GDM1 (cell line): ENCODE data around the gene MEOX2.

Experiments
- DNase-seq: peaks from one replicate; lab custom pipeline; 2025; lab: John Stamatoyannopoulos, UW

The MEOX2 gene

GRCh38 chr7:15610503-15610902 lies 76.0 kb downstream of the MEOX2 start:
- no peak for DNase-seq

DNA sequence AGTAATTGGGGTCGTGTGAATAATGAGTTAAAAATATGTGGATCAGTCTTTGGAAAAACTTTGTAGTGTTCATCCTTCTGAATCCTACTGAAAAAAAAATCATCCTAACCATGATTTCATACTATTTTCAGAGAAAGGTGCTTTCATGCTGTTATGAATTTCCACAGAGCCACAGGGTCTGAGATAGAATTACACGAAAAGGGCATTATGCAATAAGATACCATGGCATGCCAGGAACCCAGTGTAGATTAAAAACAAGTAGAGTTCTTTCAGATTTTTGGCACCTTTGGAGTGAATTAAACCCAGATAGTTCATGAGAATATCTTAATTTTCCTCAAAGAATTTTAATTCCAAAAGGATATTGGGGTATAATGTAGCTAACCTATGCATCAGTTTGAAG lies 77.2 kb downstream of the MEOX2 start:
- DNase-seq, result no peak

DNA sequence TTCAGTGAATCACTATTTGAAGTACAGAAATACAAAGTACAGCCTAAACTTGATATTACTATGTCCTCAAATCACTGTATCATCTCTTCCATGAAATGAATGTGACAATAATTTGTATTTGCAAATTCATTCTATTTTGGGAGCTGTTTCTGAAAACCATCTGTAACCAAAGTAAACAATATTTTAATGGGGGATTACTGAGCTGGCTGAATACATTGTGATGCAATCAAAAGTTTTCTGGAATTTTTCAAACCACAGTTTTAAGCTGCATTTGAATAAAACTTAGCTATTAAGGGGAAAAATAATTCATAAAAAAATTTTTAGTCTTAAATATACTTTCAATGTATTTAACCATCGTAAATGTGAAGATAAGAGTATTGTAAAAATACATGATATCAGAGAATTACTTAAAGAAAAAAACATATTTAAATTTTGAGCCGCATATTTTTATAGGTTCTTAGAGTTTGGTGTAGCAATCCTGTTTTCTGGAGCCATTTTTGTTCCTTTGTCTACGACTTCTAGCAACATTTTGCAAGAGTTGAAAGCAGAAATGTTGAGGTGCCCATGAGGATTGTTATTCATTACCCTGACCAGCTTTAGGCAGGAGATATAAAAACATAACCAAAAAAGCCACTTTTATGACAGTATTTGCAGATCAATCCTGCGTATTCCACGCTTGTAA lies 78.8 kb downstream of the MEOX2 start:
- no peak for DNase-seq

- no peak for DNase-seq
These were observed 79.9 kb downstream of the MEOX2 start for GRCh38 chr7:15606561-15606960.

GRCh38 chr7:15604166-15604565 lies 82.3 kb downstream of the MEOX2 start:
- no peak for DNase-seq

- DNase-seq, result no peak
These were observed 83.4 kb downstream of the MEOX2 start for GRCh38 chr7:15603124-15603523.

DNA sequence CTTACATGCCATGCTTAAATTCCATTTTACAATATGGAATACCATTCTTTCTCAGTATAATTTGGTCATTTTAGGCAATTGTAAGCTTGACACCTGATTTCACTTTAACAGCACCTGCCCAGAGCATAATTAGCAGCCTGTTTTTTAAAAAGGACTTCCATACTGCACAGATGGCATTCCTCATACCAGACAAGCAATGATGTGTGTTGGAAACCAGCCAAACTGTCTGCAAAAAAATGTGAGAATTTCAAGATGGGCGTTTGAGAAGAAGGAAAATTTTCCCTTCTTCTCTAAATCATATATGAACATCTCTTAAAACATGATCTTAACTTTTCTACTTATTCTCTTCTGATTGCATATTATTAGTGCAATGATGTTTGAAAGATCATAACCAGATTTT lies 84.2 kb downstream of the MEOX2 start:
- no peak for DNase-seq

DNA sequence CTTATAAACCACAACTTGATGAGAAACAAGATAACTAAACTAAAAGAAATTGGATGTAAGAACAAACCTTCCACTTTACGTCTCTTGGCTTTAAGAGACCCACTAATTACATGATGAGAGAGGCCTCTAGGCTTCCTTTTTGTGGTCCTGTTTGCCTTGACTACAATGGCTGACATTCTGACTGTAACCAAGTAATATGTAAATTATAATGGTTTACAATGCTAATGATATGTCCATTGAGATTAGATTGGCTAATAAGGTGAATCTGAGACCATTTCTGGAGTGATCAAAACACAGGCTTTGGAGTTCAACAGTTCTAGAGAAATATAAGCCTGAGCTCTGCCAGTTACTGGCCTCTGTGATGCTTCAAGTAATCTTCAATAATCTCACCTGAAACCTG lies 85.3 kb downstream of the MEOX2 start:
- DNase-seq, result no peak

DNA sequence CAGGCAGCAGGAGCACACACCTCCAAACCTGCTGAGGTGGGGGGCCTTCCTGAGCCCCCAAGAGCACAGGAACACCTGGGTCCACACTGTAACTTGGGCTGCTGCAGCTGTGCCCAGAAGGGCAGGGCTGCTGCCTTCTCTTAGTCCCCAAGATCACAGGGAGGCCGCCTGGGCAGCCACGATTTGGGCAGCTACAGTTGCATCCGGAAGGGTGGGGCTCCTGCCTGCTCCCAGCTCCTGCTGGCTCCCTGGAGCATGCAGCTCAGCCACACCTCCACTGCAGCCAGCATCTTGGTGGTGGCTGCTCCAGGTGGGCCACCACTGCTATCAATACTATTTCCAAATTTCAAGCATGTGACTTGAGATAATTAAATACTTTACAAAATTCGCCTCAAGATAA lies 86.2 kb downstream of the MEOX2 start:
- DNase-seq, result no peak

DNA sequence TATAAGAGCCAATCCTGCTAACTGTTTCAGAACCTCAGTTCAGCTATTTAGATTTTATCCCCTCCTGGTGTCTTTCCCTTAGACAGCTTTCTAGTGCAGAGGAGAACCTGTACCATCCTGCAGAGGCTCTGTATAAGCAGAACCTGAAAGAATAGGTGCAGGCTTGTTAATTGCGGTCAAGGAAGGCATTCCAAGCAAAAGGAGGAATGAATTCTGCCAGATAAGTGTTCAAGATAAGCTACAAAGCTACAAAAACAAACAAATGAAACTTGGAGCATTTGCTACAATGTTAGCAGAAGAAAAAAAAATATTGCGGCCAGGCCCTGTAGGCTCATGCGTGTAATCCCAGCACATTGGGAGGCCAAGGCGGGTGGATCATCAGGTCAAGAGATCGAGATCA lies 92.0 kb downstream of the MEOX2 start:
- DNase-seq, result no peak

GRCh38 chr7:15593382-15593781 lies 93.1 kb downstream of the MEOX2 start:
- DNase-seq, result no peak

- no peak for DNase-seq
These were observed 100.2 kb downstream of the MEOX2 start for GRCh38 chr7:15586266-15586665.

DNA sequence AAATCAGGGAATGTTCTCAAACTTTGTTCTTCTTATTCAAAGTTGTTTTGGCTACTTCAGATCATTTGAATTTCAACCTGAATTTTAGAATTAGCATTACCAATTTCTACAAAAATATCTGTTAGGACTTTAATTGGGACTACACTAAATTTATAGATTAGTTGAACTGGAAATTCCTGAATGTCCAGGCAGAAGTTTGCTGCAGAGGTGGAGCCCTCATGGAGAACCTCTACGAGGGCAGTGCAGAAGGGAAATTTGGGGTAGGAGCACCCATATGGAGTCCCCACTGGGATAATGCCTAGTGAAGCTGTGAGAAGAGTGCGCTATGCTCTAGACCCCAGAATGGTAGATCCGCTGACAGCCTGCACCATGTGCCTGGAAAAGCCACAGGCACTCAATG lies 101.9 kb downstream of the MEOX2 start:
- no peak for DNase-seq

DNA sequence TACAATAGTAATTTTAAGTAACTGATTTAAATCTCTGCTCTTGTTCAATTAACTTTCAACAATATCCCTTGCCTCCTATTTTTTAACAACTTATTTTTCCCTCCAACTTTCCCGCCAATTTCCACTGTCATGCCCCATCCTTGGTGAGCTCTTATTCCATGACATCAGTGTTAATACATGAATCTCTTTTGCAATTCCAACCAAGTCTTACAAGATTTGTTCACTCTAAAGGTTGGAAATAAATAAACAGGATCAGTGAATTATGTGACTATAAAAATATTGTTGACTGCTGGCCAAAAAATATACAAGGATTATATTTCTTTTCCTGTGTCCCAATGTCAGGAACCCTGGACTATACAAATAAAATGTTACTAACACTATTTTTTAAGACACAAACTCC lies 103.7 kb downstream of the MEOX2 start:
- DNase-seq, result no peak

DNA sequence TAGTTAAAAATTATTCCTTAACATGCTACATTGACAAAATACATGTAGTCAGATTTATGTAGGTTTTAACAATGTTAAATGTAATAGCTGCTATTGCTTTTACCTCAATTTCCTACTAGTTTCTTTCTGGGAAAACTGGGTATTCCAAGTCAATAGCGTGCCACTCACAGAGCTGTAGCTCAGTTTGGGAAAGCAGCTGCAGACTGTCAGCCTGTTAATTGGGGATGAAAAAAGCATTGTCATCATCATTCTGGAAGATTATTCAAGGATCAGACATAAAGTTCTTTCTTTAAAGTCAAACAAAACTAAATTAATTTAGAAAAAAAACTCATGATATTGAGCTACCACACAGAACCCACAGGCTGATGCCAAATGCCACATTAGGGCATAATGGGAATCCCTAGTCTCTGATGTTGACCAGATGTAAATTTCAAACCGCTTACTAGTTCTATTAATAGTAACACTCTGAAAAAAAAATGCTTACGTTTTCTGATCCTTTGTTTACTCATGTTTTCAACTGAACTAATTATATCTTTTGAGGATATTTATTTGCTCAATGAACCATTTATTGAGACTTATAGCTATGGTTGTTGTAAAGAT lies 105.0 kb downstream of the MEOX2 start:
- DNase-seq, result no peak

DNA sequence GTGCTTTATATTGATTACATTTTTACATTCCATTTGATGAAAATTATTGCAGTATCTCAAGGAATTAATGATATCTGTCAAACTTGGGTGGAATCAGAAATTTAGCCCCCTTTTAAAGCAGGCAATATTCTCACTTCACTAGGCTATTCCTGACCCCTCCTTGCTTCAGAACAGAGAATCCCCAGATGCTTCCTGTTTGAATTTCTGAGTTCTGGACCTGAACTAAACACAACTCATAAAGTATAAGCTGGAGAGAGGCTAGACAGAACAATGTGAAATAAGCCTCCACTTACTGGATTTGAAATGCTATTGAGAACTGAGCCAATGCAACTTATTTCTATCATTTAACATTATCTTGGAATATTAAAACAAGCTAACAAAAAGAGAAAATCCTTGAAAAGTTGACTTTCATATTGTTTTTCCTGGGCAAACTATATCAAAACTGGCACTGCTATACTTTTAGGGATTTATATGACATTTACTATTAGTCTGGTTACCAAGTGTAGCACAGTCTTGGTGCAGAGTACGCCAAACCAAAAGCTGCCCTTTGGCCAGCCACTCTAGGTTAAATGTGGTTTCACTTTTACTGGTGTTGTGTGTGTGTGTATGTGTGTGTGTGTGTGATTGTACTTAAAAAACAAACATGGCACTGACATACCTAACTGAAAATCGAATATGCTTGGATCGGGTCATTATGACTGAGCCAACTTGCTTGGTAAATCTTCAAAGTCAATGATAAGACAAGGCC lies 105.7 kb downstream of the MEOX2 start:
- DNase-seq, result no peak

GRCh38 chr7:15577600-15577999 lies 108.9 kb downstream of the MEOX2 start:
- no peak for DNase-seq

DNA sequence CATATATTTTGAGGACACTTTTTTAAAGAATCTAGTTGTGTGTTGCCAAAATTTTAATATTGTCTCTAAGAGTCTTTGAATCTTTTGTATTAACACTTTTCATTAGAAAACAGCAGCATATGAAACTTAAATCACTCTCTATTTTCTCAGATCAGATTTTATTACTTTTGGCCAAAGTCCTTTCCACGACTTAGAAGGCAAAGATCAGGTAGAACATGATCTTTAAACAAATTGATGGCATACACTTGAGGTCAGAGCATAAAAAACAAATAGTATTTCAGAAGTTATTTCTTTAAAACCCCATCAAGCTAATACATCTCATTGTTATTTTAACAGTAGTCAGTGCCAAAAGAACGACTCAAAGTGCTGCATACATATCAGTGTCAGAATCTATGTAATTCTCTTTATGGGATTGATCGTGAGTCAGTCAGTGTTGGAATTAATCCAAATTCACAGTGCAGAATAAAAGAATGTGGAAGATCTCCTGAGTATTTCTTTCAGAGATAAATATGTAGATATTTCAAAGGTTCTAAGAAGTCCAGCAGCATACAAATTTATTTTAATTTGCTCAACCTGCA lies 115.1 kb downstream of the MEOX2 start:
- no peak for DNase-seq

GRCh38 chr7:15567652-15568051 lies 118.8 kb downstream of the MEOX2 start:
- DNase-seq, result no peak

DNA sequence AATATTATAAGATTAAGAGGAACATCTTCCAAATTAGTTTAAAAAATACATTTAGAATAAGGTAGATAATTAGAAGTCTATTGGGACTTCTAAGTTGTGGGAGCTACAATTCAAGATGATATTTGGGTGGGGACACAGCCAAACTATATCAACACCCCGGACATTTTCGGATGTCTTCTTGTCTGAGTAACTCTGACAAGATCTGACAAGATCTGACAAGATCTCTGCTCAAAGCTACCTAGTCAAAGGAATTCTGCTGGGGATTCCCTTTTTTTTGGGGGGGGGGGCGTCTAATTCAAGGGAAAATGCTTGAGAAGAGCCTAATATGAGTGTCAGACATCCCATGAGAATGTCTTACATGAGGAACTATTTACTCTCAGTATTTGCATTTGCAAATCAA lies 119.4 kb downstream of the MEOX2 start:
- no peak for DNase-seq

DNA sequence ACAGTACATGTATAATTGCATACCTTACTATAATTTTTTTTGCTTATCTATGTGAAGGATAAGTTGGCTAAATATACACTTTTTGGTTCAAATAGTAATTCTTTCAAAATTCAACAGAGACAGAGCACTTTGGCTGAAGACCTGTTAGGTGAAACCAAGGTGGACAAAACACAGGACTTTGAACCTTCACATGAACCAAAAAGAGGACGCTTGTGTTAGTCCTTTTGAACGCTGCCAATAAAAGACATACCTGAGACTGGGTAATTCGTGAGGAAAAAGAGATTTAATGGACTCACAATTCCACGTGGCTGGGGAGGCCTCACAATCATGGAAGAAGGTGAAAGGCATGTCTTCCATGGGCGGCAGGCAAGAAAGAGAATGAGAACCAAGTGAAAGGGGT lies 120.0 kb downstream of the MEOX2 start:
- DNase-seq, result no peak

DNA sequence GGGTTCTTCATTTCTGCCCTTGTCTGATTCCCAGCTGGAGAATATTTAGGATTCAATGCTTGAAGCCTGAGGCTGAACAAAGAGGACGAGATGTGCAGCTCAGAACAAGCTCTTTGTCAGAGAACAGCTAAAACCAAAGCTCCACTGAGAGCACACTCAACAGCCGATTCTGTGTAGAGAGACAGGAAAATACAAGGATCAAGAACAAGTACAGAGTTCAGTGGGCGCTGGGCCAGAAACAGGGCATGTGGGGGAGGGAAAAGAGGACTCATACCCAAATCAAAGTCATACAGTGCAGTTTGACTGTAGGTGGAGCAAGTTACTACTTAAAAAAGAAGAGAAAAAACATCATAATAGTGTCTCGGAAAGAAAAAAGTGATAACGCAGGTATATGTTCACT lies 124.6 kb downstream of the MEOX2 start, which contains the start of gene AGMO:
AGMO (minus strand) TSS at position 181 of the 400 bp plus-strand sequence.
- no peak for DNase-seq
